ENCODE results near the gene CYP3A5.
"Not testable (repeated sequence)": the region's sequence is repeated elsewhere in the genome, so short reads cannot be mapped to it uniquely, and the experiment has no call there.

The CYP3A5 gene

GRCh38 chr7:99685871-99686608 lies 6.2 kb upstream of the CYP3A5 start:
- DNase-seq (ENCODE audit: low read depth in 2 of 2) = not testable (repeated sequence)

- DNase-seq (ENCODE audit: low read depth in 2 of 2) = no peak
Measured at GRCh38 chr7:99685129-99685758, 5.4 kb upstream of the CYP3A5 start.

DNA sequence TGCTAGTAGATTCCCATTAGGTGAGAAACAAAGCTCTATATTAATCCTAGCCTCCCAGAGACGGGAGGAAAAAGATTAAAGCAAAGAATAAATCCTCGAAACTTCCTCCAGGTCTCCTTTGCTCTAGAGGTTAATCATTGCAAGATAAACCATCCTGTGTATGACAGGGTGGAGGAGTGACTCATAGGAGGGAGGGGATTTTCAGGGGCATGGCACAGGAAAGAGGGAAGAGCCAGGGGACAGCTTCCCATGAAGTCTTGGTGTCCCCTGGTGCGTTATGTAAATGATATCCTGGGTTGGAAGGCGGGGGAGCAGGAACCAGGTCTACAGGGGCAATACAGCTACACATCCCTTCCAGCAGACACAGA lies 780 bp downstream of the CYP3A5 start:
- no peak for DNase-seq (ENCODE audit: low read depth in 2 of 2)

- DNase-seq (ENCODE audit: low read depth in 2 of 2) = no peak
Measured at GRCh38 chr7:99677648-99678045, 2.1 kb downstream of the CYP3A5 start.

- no peak for DNase-seq (ENCODE audit: low read depth in 2 of 2)
Measured at GRCh38 chr7:99677013-99677647, 2.7 kb downstream of the CYP3A5 start.

DNA sequence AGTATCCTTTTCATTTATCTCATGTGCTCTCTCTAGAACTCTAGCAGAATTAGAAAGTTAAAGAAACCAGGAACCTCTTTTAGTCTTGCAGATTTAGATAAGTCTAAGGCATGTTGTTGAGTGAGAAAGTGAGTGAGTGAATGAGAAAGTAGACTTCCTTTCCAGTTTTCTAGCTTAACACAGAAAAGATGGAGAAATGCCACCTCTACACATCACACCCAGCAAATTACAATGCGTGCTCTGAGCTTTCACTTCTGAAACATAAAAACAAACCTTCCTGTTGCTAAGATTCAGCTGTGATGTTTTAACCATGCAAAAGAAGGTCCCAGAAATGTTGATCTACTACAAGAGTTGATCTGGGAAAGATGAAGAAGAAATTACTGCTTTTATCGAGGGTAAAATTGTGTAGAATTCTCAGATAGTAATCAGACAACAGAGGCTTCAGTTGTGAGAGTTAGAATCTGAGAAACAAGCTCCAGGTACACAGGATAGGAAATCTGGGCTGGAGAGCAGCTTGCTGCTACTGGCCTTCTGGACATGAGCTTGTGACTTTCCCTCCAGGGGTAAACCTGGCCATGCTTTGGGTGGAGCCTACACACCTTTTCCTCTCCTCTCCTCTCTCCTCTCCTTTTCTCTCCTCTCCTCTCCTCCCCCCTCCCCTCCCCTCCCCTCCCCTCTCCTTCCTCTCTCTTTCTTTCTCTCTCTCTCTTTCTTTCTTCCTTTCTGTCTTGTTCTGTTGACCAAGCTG lies 4.6 kb downstream of the CYP3A5 start:
- DNase-seq (ENCODE audit: low read depth in 2 of 2) = no peak

- DNase-seq (ENCODE audit: low read depth in 2 of 2) = no peak
Measured at GRCh38 chr7:99672573-99672972, 7.2 kb downstream of the CYP3A5 start.

DNA sequence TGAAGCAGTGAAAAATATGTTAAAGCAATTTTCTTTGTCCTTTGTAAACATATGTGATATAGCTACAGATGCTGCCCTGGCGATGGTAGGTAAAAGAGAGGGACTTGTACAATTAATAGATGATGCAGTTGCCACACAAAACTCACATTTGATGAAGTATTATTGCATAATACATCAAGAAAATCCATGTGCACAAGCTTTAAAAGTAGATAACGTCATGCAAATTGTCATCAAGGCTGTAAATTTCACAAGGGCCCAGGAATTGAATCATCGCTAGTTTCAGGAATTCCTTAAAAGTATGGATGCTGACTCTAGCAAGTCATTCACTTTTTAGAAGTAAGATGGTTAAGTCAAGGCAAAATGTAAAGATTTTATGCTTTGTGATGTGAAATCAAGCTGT lies 10.0 kb downstream of the CYP3A5 start:
- DNase-seq (ENCODE audit: low read depth in 2 of 2) = no peak

DNA sequence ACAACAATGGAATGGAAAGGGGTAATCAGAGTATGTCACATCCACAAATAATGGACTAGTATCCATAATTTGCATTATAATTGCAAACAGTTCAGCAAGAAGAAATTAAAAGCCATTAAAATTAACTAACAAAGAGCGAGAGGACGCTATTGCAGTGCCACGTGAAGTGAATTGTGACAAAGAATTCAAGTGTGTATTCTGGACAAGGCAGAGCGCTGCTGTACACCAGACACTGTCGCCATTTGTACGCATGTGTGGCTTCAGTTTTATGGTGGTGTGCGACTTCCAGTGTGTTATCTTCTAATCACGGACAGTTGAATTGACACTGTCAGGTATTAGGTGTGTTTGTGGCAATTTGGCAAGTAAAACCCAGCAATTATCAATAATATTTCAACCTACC lies 11.3 kb downstream of the CYP3A5 start:
- DNase-seq (ENCODE audit: low read depth in 2 of 2) = no peak

- no peak for DNase-seq (ENCODE audit: low read depth in 2 of 2)
Measured at GRCh38 chr7:99667179-99667578, 12.6 kb downstream of the CYP3A5 start.

- DNase-seq (ENCODE audit: low read depth in 2 of 2) = no peak
Measured at GRCh38 chr7:99666013-99666395, 13.8 kb downstream of the CYP3A5 start.

DNA sequence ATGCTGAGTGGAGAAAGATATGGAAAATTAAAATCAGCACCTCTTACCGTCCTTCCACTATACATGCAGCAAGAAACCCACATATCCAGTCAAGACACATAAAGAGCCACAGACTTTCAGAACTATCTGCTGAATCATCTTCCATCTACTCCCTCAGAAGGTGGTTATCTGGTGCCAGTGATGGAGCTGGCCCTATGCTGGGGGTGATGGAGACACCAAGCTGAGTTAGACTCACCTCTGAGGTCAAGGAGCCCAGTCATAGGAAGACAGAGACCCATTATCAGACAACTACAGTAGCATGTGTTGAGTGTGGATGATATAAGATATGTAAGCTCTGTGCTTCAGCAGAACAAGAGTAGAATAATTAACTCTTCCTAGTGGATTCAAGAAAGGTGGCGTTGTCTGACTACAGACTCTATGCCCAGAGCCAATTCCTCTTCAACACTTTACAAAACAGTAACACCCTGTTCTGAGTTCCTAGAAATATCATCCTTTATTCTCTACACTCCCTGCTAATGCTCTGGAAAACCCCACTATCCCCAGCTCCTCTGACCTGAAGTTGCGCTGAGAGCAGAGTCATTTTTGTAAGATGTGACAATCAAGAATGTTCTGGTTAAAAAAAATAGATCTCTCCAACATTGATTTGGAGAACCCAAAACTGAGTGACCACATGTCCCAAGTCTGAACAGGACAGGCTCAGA lies 14.3 kb downstream of the CYP3A5 start:
- DNase-seq (ENCODE audit: low read depth in 2 of 2) = no peak

DNA sequence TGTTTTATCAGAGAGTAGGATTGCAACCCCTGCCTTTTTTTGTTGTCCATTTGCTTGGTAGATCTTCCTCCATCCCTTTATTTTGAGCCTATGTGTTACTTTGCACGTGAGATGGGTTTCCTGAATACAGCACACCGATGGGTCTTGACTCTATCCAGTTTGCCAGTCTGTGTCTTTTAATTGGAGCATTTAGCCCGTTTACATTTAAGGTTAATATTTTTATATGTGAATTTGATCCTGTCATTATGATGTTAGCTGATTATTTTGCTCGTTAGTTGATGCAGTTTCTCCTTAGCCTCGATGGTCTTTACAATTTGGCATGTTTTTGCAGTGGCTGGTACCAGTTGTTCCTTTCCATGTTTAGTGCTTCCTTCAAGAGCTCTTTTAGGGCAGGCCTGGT lies 21.9 kb downstream of the CYP3A5 start:
- DNase-seq (ENCODE audit: low read depth in 2 of 2) = not testable (repeated sequence)

DNA sequence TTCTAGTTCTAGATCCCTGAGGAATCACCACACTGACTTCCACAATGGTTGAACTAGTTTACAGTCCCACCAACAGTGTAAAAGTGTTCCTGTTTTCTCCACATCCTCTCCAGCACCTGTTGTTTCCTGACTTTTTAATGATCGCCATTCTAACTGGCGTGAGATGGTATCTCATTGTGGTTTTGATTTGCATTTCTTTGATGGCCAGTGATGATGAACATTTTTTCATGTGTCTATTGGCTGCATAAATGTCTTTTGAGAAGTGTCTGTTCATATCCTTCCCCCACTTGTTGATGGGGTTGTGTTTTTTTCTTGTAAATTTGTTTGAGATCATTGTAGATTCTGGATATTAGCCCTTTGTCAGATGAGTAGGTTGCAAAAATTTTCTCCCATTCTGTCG lies 25.2 kb downstream of the CYP3A5 start:
- not testable (repeated sequence) for DNase-seq (ENCODE audit: low read depth in 2 of 2)

GRCh38 chr7:99653754-99654153 lies 26.0 kb downstream of the CYP3A5 start:
- DNase-seq (ENCODE audit: low read depth in 2 of 2) = no peak

- not testable (repeated sequence) for DNase-seq (ENCODE audit: low read depth in 2 of 2)
Measured at GRCh38 chr7:99653269-99653668, 26.5 kb downstream of the CYP3A5 start.

DNA sequence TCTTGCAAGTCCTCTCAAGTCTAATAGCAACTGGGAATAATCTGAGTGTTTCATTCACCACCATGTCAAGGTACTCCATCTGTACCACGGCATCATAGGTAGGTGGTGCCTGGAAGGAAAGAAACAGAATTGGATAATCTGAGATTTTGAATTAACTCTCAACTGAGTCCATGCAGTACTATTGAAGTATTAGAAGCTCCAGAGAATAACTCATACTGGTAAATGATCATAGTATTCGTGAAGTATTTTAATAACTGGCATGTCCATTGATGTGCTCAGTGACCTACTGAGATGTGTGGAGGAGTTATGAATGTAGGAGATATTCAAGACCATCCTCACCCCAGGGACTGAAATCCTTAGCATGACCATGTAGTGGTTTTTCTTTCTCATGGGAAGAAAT lies 27.1 kb downstream of the CYP3A5 start:
- DNase-seq (ENCODE audit: low read depth in 2 of 2) = no peak

GRCh38 chr7:99651290-99651689 lies 28.5 kb downstream of the CYP3A5 start:
- DNase-seq (ENCODE audit: low read depth in 2 of 2) = no peak

DNA sequence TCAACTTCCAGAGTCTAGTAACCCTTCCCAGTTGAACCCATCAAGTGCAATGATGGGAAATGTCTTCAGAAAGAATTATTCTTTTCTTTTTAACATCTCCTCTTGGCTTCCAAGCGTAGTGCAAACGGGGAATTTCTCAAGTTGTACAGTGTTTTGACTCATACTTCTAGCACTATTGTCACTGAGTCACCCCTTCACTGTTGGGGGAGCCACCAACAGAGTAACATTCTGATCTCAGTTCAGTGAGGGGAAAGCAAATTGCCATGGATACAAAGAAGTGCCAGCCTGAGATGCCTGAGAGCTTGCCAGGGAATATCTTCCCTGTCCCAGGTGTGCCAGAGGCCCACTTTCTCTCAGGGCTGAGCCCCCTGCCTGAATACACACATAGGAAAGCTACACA lies 31.0 kb downstream of the CYP3A5 start:
- no peak for DNase-seq (ENCODE audit: low read depth in 2 of 2)

- DNase-seq (ENCODE audit: low read depth in 2 of 2) = no peak
Measured at GRCh38 chr7:99645590-99645989, 34.2 kb downstream of the CYP3A5 start.

- no peak for DNase-seq (ENCODE audit: low read depth in 2 of 2)
Measured at GRCh38 chr7:99644431-99644830, 35.4 kb downstream of the CYP3A5 start.

GRCh38 chr7:99643464-99643863 lies 36.3 kb downstream of the CYP3A5 start:
- DNase-seq (ENCODE audit: low read depth in 2 of 2) = no peak

Measured in stimulated activated CD4-positive, alpha-beta T cell treated with anti-CD3 and anti-CD28 coated beads, Interleukin-12 subunit alpha, Interleukin-12 subunit beta, amount 100 ng/mL, for 24 hours (primary cell).